IPS-18c (cell line): ENCODE measurements around the gene MICOS13.
"Not testable (repeated sequence)": the region's sequence is repeated elsewhere in the genome, so short reads cannot be mapped to it uniquely, and the experiment has no call there.

Experiments used
- H3K4me3 ChIP-seq: 2 replicates; pipeline ENCODE4 v1.7.0; 2013; ENCODE audit warnings: low read depth, mild to moderate bottlenecking, low read length, moderate library complexity; ENCODE audit not compliant: insufficient read depth
- H3K9me3 ChIP-seq: one replicate; pipeline ENCODE4 v1.6.1; 2013; ENCODE audit warnings: mild to moderate bottlenecking, low read length, moderate library complexity; ENCODE audit not compliant: control insufficient read depth, insufficient read depth

MICOS13 gene

DNA sequence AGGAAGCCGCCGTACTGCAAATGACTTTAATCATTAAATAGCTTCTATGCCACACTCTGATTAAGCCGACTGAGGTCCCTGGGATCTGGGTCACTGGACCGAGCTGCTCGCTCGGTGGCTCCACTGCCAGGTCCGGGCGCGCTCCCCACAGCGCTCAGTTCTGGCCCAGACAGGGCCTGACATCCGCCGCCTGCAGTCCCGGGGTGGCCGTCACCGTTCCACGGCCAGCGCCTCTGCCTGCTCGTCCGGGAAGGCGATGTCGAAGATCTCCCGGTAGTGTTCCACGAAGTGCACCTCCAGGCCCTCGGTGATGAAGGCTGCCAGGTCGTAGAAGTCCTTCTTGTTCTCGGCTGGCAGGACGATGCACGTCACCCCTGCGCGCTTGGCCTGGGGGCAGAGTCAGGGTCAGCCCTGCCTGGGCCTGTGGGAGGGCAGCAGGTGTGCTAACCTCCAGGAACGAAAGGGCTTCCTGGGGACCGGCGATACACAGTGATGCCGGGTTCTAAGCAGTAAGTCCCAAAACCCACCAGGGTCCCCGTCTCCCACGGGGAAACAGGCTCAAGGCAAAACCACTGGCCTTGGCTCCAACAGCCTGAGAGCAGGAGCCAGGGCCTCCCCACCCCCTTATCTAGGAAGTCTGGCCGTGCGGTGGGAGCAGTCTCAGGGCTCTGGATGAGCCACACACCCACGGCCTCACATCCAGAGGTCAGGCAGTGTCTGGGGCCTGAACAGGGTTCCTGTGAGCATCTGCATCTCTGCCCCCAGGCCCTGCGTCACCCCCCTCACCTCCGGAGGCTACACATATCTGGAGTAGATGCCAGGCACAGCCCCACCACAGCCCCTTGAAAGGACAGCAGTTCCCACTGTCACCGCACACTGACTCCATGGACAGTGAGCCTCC lies 11.8 kb upstream of the MICOS13 start:
- peaks cover 2% of the 10 kb centered on the region for H3K9me3 ChIP-seq
- peak overlapping the region; percentile 98 for H3K4me3 ChIP-seq

DNA sequence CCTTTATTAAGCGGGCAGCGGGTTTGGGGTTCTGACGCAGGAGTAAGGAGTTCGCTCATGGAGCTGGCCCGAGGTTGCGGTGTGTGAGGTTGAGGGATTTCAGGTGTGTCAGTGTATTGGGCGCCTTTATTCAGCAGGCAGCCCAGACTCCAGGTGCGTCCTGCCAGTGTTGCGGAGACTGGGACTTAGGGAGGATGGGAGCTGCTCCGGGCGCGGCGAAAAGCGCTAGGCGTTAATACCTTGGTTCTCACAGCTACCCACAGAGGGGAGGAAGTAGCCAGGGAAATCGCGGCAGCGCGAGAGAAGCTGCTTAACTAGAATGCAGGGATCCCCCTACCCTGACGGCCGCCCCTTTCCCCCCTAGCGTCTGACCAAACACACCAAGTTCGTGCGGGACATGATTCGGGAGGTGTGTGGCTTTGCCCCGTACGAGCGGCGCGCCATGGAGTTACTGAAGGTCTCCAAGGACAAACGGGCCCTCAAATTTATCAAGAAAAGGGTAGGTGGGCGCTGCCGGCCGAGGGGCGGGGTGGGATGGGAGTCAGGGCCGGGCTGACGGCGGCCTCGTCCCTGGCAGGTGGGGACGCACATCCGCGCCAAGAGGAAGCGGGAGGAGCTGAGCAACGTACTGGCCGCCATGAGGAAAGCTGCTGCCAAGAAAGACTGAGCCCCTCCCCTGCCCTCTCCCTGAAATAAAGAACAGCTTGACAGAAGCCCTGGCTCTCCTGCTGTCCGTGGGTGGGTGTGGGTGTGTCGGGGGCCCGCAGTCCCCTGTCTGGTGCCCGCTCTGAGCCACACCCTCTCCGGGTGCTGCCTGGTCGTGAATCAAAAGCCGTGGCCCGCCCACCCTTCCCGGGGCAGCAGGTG lies 10.9 kb upstream of the MICOS13 start:
- Histone ChIP-seq H3K9me3 (peaks cover 2% of the 10 kb centered on the region), H3K4me3 (peak overlapping the region; percentile 98)

DNA sequence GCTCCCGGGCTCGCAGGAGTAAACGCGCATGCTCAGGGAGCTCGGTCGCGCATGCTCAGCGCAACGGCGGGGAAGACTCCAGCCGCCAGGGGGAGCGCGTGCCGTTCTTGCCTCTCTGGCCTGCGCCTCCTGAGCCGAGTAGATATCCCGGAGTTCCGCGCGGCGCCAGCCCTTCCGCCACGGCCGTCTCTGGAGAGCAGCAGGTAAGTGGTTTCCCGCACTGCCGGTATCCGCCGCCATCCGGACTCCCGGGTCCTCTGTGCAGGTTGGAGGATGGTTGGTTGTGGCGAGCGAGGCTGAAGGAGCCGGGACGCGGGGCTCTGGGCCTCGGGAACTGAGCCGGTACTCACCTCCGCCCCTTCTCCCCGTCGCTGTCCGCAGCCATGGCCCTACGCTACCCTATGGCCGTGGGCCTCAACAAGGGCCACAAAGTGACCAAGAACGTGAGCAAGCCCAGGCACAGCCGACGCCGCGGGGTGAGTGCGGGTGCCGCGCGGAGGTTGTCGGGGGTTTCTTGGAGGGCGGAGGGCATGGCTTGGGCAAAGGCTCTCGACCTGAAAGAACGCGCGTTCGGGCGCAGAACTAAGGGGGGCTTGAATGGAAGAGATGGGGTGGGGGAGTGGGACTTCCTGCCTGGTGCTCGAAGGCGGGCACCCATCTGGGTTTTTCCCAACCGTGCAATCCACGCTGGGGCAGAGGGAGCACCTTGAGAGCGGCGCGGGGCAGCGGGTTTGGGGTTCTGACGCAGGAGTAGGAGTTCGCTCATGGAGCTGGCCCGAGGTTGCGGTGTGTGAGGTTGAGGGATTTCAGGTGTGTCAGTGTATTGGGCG lies 10.0 kb upstream of the MICOS13 start, which contains the start of gene RPL36:
RPL36 (plus strand) TSS at position 171 of the 830 bp plus-strand sequence; CDS start at position 384, 213 bp downstream.
- peaks cover 2% of the 10 kb centered on the region for H3K9me3 ChIP-seq
- peak within 1 kb of the TSS; percentile 98 for H3K4me3 ChIP-seq

DNA sequence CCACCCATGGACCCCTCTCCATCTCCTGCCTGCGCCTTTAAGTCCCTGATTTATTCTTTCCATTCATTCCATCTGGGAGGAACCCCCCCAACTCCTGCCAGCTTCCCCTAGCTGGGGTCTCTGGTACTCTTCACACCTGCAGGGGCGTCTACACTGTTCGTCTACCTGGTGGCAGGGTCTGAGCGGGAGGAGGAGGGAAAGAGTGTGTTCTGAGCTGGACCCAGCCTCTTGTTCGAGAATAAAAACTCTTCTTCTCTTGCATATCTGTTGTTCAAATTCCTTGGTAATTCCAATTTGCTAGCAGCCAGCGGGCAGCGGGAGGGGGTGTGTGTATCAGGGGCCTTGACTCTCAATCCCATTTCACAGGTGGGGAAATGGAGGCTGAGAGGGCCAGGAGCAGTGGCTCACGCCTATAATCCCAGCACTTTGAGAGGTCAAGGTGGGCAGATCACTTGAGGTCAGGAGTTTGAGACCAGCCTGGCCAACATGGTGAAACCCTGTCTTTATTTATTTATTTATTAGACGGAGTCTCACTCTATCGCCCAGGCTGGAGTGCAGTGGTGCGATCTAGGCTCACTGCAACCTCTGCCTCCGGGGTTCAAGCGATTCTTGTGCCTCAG lies 8.1 kb upstream of the MICOS13 start:
- not testable (repeated sequence) for H3K9me3 ChIP-seq, H3K4me3 ChIP-seq

DNA sequence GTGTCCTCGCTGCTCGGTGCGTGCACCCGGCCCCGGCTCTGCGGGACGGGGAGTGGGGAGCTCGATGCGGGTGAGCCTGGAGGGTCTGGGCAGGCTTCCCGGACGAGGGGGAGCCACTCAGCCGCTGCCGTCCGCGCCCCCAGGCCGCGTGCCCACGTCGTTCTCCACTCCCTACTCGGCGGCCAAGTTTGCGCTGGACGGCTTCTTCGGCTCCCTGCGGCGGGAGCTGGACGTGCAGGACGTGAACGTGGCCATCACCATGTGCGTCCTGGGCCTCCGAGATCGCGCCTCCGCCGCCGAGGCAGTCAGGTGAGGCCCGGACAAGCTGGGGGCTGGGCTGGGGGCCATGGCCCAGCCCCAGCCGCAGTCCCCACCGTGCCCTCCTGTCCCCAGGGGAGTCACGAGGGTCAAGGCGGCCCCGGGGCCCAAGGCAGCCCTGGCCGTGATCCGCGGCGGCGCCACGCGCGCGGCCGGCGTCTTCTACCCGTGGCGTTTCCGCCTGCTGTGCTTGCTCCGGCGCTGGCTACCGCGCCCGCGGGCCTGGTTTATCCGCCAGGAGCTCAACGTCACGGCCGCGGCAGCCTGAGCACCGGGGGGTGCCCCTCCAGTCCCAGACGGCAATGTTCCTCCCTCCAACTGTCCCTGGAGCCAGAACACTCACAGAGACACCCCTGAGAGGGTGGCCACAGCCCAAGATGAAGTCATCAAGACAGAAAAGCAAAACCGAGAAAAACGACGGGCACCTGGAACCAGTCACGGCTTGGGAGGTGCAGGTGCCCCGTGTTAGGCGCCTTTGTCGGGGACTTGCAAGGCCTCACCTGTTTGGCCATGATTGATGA lies 7.3 kb upstream of the MICOS13 start:
- peaks cover 2% of the 10 kb centered on the region for H3K9me3 ChIP-seq
- peak overlapping the region; percentile 34 for H3K4me3 ChIP-seq

DNA sequence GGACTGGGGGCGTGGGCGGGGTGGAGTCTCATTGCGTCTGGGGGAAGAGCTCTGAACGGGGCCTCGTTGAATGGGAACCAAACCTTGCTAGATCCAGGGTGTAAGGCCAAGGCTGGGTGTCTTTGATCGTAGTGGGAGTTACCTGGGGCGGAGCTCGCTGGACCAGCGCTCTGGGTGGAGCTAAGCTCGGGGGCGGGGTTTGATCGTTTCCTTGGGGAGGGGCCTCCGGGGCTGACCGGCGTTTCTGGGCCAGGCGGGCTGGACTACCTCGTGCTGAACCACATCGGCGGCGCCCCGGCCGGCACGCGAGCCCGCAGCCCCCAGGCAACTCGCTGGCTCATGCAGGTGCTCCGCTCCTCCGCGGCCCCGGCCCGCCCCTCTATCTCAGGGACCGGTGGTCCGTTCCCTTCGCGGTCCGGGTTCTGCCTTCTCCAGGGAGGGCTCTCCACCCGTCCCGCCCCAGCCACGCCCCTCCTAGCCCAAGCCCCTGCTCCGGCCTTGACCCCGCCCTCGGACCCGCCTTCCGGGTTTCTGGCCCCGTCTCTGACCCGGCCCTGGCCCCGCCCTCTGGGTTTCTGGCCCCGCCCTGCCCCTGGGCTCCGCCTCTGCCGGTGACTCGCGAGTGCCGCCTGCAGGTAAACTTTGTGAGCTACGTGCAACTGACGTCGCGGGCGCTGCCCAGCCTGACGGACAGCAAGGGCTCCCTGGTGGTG lies 6.5 kb upstream of the MICOS13 start:
- H3K4me3 ChIP-seq = peak overlapping the region; percentile 89

DNA sequence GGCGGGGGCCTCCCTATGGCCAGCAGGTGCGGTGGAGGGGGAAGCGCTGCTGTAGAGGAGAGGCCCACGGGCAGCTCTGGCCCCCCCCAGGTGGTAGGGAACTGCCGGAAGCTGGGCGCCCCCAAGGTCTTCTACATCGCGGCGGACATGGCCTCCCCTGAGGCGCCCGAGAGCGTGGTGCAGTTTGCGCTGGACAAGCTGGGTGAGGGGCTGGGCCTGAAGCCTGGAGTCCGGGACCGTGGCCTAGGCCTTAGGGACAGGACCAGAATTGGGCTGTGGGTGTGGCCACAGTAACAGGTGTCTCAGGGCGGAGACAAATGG lies 6.0 kb upstream of the MICOS13 start:
- Histone ChIP-seq H3K9me3 (peaks cover 2% of the 10 kb centered on the region), H3K4me3 (peak overlapping the region; percentile 89)

More for the DNA sequence above, 6.5 kb upstream of the MICOS13 start:
- H3K9me3 ChIP-seq = peaks cover 2% of the 10 kb centered on the region

DNA sequence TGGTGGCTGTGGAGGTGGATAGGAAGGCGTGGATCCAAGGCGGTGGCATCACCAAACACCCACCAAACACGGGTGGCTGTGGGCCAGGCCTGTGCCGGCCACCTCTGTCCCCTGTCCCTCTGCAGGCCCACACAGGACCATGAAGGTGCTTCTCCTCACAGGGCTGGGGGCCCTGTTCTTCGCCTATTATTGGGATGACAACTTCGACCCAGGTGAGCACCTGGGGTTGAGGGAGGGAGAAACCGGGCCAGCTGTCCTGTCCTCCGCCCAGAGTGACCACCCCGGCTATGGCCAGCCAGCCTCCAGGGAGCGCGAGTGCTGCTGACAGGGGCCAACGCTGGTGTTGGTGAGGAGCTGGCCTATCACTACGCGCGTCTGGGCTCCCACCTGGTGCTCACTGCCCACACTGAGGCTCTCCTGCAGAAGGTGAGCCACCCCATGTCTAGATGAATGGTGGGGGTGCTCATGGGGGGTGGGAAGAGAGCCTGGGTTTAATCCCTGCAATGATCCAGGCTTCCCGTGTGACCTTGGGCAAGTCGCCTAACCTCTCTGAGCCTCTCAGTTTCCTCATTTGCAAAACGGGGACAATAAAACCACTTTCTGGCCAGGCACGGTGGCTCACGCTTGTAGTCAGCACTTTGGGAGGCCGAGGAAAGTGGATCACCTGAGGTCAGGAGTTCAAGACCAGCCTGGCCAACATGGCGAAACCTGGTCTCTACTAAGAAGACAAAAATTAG lies 4.5 kb upstream of the MICOS13 start:
- no peak overlapping the region for H3K4me3 ChIP-seq
- H3K9me3 ChIP-seq = peaks cover 2% of the 10 kb centered on the region

DNA sequence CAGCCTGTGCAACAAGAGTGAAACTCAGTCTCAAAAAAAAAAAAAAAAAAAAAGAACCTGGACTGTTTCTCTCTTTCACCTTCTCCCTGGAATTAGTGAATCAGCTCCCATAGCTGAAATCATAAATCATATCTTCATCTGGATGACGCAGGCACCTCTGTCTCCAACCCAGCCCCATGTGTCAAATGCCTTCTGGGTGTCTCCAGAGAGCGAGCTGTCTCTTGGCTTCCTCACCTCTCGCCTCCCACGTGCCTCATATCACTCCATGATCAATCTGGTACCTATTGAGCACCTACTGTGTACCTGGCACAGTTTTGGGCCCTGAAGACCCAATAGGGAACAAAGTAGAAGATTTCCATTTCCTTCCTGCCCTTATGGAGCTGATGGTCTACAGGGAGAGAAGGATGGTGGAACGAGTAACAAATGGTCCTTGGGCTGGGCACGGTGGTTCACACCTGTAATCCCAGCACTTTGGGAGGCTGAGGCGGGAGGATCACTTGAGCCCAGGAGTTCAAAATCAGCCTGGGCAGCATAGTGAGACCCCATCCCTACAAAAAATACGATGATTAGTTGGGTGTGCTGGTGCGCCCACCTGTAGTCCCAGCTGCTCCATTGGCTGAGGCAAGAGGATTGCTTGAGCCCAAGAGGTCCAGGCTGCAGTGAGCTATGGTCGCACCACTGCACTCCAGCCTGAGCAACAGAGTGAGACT lies 3.0 kb upstream of the MICOS13 start:
- no peak overlapping the region for H3K4me3 ChIP-seq
- peaks cover 2% of the 10 kb centered on the region for H3K9me3 ChIP-seq

DNA sequence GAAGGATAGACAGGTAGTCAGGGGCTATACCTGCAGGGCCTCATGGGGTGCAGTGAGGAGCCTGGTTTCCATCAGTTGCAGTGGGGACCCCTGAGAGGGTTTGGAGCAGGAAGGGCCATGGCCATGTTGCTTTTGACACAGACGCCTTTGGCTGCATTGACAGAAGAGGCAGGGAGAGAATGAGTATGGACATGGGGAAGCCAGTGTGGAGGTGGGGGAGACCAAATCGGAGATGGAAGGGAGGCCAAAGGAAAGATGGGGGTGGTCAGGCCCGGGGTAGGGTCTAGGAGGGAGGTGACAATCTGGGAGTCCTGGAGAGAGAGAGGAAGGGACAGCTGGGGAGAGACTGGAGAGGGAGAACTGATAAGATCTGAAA lies 1.8 kb upstream of the MICOS13 start:
- H3K9me3 ChIP-seq = no peaks in the 10 kb centered on the region
- no peak overlapping the region for H3K4me3 ChIP-seq

DNA sequence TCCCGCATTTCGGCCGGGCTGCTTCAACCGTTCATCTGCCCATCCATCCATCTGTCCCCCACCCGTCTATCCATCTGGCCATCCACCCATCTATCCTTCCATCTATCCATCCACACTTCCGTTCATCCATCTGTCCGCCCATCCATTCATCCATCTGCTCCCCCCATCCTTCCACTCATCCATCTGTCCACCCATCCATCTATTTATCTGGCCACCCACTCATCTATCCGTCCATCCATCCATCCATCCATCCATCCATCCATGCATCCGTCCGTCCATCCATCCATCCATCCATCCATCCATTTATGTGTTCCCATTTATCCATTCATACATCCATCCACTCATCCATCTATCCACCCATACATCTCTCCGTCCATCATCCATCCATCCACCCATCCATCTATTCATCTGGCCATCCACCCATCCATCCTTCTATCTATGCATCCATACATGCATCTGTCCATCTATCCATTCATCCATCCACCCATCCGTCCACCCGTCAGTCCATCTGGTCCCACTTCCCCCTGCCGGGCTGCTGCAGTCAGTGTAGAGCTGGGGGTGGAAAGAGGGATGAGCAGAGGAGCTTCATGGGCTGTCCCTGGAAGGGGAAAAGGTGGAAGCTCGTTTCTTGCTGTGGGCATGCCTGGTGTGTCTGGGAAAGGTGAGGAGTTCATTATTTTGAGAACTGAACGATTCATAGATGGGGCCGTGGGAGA lies 1.2 kb upstream of the MICOS13 start:
- Histone ChIP-seq H3K4me3 (peak overlapping the region; percentile 60), H3K9me3 (no peaks in the 10 kb centered on the region)

DNA sequence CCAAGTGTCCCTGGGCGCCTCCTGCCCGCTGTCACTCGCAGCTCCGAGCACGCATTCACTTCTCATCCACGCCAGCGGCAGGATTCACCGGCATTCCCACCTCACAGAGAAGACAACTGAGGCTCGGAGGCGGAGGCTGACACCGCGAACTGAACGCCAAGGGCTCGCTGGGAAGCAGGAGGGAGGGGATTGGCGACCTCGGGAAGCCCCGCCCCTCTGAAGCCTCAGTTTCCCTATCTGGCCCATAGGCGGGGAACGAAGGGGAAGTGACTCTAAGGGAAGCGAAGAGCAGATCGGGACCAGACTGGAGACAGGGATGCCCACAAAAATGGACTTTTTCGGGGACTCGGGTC lies 256 bp downstream of the MICOS13 start:
- Histone ChIP-seq H3K9me3 (no peaks in the 10 kb centered on the region), H3K4me3 (peak overlapping the region; percentile 60)

DNA sequence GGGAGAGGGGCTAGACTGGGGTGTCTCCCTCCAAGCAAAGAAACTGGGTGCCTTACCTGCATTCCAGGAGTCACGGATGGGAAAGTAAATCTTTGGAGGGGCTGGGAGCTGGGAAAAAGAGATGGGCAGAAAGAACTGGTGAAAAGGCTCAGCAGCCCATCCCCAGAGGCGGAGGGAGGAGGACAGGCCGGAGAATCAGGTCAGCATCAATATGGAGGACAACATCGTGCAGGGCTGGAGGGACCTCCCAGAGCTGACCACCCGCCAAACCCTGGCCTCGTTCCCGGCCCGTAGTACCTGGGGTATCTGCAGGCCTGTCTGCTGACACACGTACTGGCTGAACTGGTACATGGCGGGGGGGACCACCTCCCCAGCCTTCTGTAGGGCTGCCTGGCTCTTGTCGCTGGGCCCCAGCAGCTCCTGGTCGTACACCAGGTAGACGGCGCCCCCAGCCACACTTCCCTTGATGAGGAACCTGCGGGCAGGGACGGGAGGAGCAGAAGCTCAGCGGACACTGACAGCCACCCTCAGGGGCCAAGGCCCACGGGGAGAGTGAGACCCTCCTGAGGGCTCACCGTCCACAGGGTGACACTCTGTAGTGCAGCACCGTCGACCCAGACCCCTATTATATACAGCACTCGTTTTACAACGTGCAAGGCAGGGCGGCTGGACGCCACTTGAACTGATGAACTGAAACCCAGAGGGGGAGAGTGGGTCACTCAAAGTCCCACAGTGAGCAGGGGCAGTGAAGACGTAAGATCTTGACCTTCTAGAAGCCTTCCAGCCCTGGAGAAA lies 830 bp downstream of the MICOS13 start:
- Histone ChIP-seq H3K4me3 (peak overlapping the region; percentile 60), H3K9me3 (no peaks in the 10 kb centered on the region)
